WTC11 (cell line): Measurements from ENCODE around the gene LAMA2. TPM values are rescaled to one million over a fixed set of nuclear protein-coding genes. Genes with fewer than 3 reads are reported as not detected.

Experiments used
- ATAC-seq: fragments of 200-7000 bp; cut with Tn5 transposase; 2 replicates; pipeline ENCODE4 v1.10.0; 2021; ENCODE audit warnings: mild to moderate bottlenecking, moderate library complexity
- CTCF ChIA-PET: fragments of 300-600 bp; sonication (Branson Sonifier 250); formaldehyde crosslinking; loops from one replicate; lab custom pipeline; 2021; ENCODE audit warnings: antibody characterized with exemption; lab: Charles Lee
- POLR2A ChIA-PET: fragments of 350-600 bp; sonication (Branson Sonifier 250); formaldehyde crosslinking; loops from one replicate; lab custom pipeline; 2021; ENCODE audit warnings: antibody characterized with exemption; lab: Charles Lee
- DNase-seq: peaks from one replicate; pipeline ENCODE4 v3.0.0; 2021; ENCODE audit warnings: low spot score
- H3K27ac Mint-ChIP-seq: 2 replicates; pipeline ENCODE4 v1.8.0; 2021; ENCODE audit warnings: mixed read lengths
- H3K27me3 Mint-ChIP-seq: 2 replicates; pipeline ENCODE4 v1.8.0; 2021; ENCODE audit warnings: low read depth, mild to moderate bottlenecking, moderate library complexity, mixed read lengths
- H3K36me3 Mint-ChIP-seq: 2 replicates; pipeline ENCODE4 v1.8.0; 2021; ENCODE audit warnings: mixed read lengths
- H3K4me1 Mint-ChIP-seq: 2 replicates; pipeline ENCODE4 v1.8.0; 2022; ENCODE audit warnings: mixed read lengths
- H3K4me3 Mint-ChIP-seq: 2 replicates; pipeline ENCODE4 v1.8.0; 2021; ENCODE audit warnings: mild to moderate bottlenecking, moderate library complexity, mixed read lengths
- H3K9me3 Mint-ChIP-seq: 2 replicates; pipeline ENCODE4 v1.8.0; 2021; ENCODE audit warnings: mixed read lengths
- EMX1 ChIP-seq: fragments of 250-450 bp; sonication (Bioruptor Pico); IDR thresholded peaks from 2 replicates; pipeline ENCODE4 v1.8.0; 2021; ENCODE audit warnings: mild to moderate bottlenecking
- ESRRA ChIP-seq: sonication (generic); formaldehyde crosslinking; IDR thresholded peaks from 2 replicates; pipeline ENCODE4 v1.8.1; 2022; ENCODE audit warnings: mild to moderate bottlenecking, missing genetic modification reagents, borderline replicate concordance
- IRF2 ChIP-seq: sonication (generic); formaldehyde crosslinking; IDR thresholded peaks from 2 replicates; pipeline ENCODE4 v1.8.0; 2022; ENCODE audit warnings: low read depth, missing genetic modification reagents, borderline replicate concordance
- JAZF1 ChIP-seq: fragments of 250-450 bp; sonication (Bioruptor Pico); IDR thresholded peaks from 2 replicates; pipeline ENCODE4 v1.9.0; 2021; ENCODE audit warnings: moderate library complexity, mild to moderate bottlenecking, inconsistent platforms
- JUN ChIP-seq: sonication (generic); formaldehyde crosslinking; IDR thresholded peaks from 2 replicates; pipeline ENCODE4 v1.8.0; 2023; ENCODE audit warnings: mild to moderate bottlenecking, missing genetic modification reagents
- NR3C1 ChIP-seq: sonication (generic); formaldehyde crosslinking; conservative IDR thresholded peaks from 2 replicates; pipeline ENCODE4 v1.8.1; 2023; ENCODE audit warnings: low read depth, mild to moderate bottlenecking, missing genetic modification reagents
- RORB ChIP-seq: fragments of 250-450 bp; sonication (Bioruptor Pico); IDR thresholded peaks from 2 replicates; pipeline ENCODE4 v1.9.0; 2021; ENCODE audit warnings: mild to moderate bottlenecking
- SMAD3 ChIP-seq: sonication (generic); formaldehyde crosslinking; IDR thresholded peaks from 2 replicates; pipeline ENCODE4 v1.8.0; 2022; ENCODE audit warnings: missing genetic modification reagents, mild to moderate bottlenecking, borderline replicate concordance
- SOX15 ChIP-seq: fragments of 250-450 bp; sonication (Bioruptor Pico); IDR thresholded peaks from 2 replicates; pipeline ENCODE4 v1.9.0; 2021; ENCODE audit warnings: mild to moderate bottlenecking
- TCF7 ChIP-seq: sonication (generic); formaldehyde crosslinking; IDR thresholded peaks from 2 replicates; pipeline ENCODE4 v1.8.0; 2022; ENCODE audit warnings: mild to moderate bottlenecking, low read depth, missing genetic modification reagents, moderate library complexity
- TEAD4 ChIP-seq: sonication (generic); formaldehyde crosslinking; IDR thresholded peaks from 2 replicates; pipeline ENCODE4 v1.8.0; 2022; ENCODE audit warnings: mild to moderate bottlenecking, missing genetic modification reagents
- ZBTB43 ChIP-seq: sonication (generic); formaldehyde crosslinking; IDR thresholded peaks from 2 replicates; pipeline ENCODE4 v1.8.1; 2023; ENCODE audit warnings: mild to moderate bottlenecking, missing genetic modification reagents
- ZMAT4 ChIP-seq: fragments of 250-450 bp; sonication (Bioruptor Pico); IDR thresholded peaks from 2 replicates; pipeline ENCODE4 v1.9.0; 2021; ENCODE audit warnings: mild to moderate bottlenecking
- ZNF317 ChIP-seq: sonication (generic); formaldehyde crosslinking; IDR thresholded peaks from 2 replicates; pipeline ENCODE4 v1.8.1; 2023; ENCODE audit warnings: low read depth, mild to moderate bottlenecking, moderate library complexity, missing genetic modification reagents, borderline replicate concordance
- total RNA-seq: library from RNA; stranded (reverse); gene quantifications from 3 replicates; pipeline ENCODE4 v1.2.3, GENCODE V29; 2021
- TF ChIP-seq, protein P1 (sequence below): sonication (generic); formaldehyde crosslinking; conservative IDR thresholded peaks from 2 replicates; pipeline ENCODE4 v1.8.1; 2022; ENCODE audit warnings: mild to moderate bottlenecking, missing genetic modification reagents
- TF ChIP-seq, protein P2 (sequence below): sonication (generic); formaldehyde crosslinking; conservative IDR thresholded peaks from 2 replicates; pipeline ENCODE4 v1.8.1; 2023; ENCODE audit warnings: mild to moderate bottlenecking, low read depth, missing genetic modification reagents, moderate library complexity
- TF ChIP-seq, protein P3 (sequence below): sonication (generic); formaldehyde crosslinking; IDR thresholded peaks from 2 replicates; pipeline ENCODE4 v1.8.1; 2022; ENCODE audit warnings: mild to moderate bottlenecking, moderate library complexity, missing genetic modification reagents
- TF ChIP-seq, protein P4 (sequence below): sonication (generic); formaldehyde crosslinking; IDR thresholded peaks from 2 replicates; pipeline ENCODE4 v1.8.0; 2022; ENCODE audit warnings: mild to moderate bottlenecking, missing genetic modification reagents
- TF ChIP-seq, protein P5 (sequence below): sonication (generic); formaldehyde crosslinking; IDR thresholded peaks from 2 replicates; pipeline ENCODE4 v1.8.0; 2022; ENCODE audit warnings: missing genetic modification reagents
- TF ChIP-seq, protein P6 (sequence below): sonication (generic); formaldehyde crosslinking; IDR thresholded peaks from 2 replicates; pipeline ENCODE4 v1.8.1; 2022; ENCODE audit warnings: missing genetic modification reagents, borderline replicate concordance

The LAMA2 gene
- total RNA-seq, 1 experiment from 2014 or later: 6.6 TPM

- H3K4me3 Mint-ChIP-seq: no peak overlapping the region
- ChIA-PET POLR2A (no interaction called here), CTCF (no interaction called here)
- no peaks in the 10 kb centered on the region for H3K36me3 Mint-ChIP-seq
- H3K4me1 Mint-ChIP-seq: peaks cover 10% of the 10 kb centered on the region
- DNase-seq: no peak
- no peaks in the 10 kb centered on the region for H3K27me3 Mint-ChIP-seq
- no peak overlapping the region for H3K27ac Mint-ChIP-seq
- H3K9me3 Mint-ChIP-seq: no peaks in the 10 kb centered on the region
- no peak for ATAC-seq
- TF ChIP-seq, protein P1, sequence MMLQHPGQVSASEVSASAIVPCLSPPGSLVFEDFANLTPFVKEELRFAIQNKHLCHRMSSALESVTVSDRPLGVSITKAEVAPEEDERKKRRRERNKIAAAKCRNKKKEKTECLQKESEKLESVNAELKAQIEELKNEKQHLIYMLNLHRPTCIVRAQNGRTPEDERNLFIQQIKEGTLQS (CRISPR knock-in tag): no peak
- no peak for TF ChIP-seq SMAD3 (CRISPR knock-in tag)
- TF ChIP-seq ZBTB43 (CRISPR knock-in tag): no peak
- TF ChIP-seq, protein P2, sequence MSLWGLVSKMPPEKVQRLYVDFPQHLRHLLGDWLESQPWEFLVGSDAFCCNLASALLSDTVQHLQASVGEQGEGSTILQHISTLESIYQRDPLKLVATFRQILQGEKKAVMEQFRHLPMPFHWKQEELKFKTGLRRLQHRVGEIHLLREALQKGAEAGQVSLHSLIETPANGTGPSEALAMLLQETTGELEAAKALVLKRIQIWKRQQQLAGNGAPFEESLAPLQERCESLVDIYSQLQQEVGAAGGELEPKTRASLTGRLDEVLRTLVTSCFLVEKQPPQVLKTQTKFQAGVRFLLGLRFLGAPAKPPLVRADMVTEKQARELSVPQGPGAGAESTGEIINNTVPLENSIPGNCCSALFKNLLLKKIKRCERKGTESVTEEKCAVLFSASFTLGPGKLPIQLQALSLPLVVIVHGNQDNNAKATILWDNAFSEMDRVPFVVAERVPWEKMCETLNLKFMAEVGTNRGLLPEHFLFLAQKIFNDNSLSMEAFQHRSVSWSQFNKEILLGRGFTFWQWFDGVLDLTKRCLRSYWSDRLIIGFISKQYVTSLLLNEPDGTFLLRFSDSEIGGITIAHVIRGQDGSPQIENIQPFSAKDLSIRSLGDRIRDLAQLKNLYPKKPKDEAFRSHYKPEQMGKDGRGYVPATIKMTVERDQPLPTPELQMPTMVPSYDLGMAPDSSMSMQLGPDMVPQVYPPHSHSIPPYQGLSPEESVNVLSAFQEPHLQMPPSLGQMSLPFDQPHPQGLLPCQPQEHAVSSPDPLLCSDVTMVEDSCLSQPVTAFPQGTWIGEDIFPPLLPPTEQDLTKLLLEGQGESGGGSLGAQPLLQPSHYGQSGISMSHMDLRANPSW (CRISPR knock-in tag): no peak
- TF ChIP-seq NR3C1 (CRISPR knock-in tag): no peak
- TF ChIP-seq SOX15: no peak
- TF ChIP-seq IRF2 (CRISPR knock-in tag): no peak
- no peak for TF ChIP-seq TCF7 (CRISPR knock-in tag)
- no peak for TF ChIP-seq JUN (CRISPR knock-in tag)
- no peak for TF ChIP-seq ZNF317 (CRISPR knock-in tag)
- TF ChIP-seq, protein P3, sequence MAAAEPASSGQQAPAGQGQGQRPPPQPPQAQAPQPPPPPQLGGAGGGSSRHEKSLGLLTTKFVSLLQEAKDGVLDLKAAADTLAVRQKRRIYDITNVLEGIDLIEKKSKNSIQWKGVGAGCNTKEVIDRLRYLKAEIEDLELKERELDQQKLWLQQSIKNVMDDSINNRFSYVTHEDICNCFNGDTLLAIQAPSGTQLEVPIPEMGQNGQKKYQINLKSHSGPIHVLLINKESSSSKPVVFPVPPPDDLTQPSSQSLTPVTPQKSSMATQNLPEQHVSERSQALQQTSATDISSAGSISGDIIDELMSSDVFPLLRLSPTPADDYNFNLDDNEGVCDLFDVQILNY: no peak
- TF ChIP-seq, protein P4, sequence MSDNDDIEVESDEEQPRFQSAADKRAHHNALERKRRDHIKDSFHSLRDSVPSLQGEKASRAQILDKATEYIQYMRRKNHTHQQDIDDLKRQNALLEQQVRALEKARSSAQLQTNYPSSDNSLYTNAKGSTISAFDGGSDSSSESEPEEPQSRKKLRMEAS: no peak
- TF ChIP-seq RORB (CRISPR knock-in tag): no peak
Measured at GRCh38 chr6:129189266-129189665, 306.3 kb downstream of the LAMA2 start.

GRCh38 chr6:129191235-129191634, 308.3 kb downstream of the LAMA2 start:
- TF ChIP-seq, protein P5, sequence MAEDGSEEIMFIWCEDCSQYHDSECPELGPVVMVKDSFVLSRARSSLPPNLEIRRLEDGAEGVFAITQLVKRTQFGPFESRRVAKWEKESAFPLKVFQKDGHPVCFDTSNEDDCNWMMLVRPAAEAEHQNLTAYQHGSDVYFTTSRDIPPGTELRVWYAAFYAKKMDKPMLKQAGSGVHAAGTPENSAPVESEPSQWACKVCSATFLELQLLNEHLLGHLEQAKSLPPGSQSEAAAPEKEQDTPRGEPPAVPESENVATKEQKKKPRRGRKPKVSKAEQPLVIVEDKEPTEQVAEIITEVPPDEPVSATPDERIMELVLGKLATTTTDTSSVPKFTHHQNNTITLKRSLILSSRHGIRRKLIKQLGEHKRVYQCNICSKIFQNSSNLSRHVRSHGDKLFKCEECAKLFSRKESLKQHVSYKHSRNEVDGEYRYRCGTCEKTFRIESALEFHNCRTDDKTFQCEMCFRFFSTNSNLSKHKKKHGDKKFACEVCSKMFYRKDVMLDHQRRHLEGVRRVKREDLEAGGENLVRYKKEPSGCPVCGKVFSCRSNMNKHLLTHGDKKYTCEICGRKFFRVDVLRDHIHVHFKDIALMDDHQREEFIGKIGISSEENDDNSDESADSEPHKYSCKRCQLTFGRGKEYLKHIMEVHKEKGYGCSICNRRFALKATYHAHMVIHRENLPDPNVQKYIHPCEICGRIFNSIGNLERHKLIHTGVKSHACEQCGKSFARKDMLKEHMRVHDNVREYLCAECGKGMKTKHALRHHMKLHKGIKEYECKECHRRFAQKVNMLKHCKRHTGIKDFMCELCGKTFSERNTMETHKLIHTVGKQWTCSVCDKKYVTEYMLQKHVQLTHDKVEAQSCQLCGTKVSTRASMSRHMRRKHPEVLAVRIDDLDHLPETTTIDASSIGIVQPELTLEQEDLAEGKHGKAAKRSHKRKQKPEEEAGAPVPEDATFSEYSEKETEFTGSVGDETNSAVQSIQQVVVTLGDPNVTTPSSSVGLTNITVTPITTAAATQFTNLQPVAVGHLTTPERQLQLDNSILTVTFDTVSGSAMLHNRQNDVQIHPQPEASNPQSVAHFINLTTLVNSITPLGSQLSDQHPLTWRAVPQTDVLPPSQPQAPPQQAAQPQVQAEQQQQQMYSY (CRISPR knock-in tag): no peak
- TF ChIP-seq EMX1 (no peak), NR3C1 (CRISPR knock-in tag) (no peak), ESRRA (CRISPR knock-in tag) (no peak), ZMAT4 (CRISPR knock-in tag) (no peak), JAZF1 (no peak), TEAD4 (CRISPR knock-in tag) (no peak)
- TF ChIP-seq, protein P6, sequence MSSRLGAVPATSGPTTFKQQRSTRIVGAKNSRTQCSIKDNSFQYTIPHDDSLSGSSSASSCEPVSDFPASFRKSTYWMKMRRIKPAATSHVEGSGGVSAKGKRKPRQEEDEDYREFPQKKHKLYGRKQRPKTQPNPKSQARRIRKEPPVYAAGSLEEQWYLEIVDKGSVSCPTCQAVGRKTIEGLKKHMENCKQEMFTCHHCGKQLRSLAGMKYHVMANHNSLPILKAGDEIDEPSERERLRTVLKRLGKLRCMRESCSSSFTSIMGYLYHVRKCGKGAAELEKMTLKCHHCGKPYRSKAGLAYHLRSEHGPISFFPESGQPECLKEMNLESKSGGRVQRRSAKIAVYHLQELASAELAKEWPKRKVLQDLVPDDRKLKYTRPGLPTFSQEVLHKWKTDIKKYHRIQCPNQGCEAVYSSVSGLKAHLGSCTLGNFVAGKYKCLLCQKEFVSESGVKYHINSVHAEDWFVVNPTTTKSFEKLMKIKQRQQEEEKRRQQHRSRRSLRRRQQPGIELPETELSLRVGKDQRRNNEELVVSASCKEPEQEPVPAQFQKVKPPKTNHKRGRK (CRISPR knock-in tag): no peak
- TF ChIP-seq, all 79 proteins: peak for 0
- no peak for DNase-seq
- Mint-ChIP-seq H3K4me3 (no peak overlapping the region), H3K4me1 (peaks cover 23% of the 10 kb centered on the region), H3K27ac (no peak overlapping the region), H3K27me3 (no peaks in the 10 kb centered on the region), H3K36me3 (no peaks in the 10 kb centered on the region), H3K9me3 (no peaks in the 10 kb centered on the region)
- POLR2A ChIA-PET: no interaction called here
- no peak for ATAC-seq
- CTCF ChIA-PET: no interaction called here
